A549 (cell line): ENCODE measurements around the gene SYT15.

Source experiments
- CTCF ChIP-seq: fragments of >200 bp; sonication (Bioruptor Twin); formaldehyde crosslinking; IDR thresholded peaks from 3 replicates; pipeline ENCODE4 v1.5.1; 2016
- EP300 ChIP-seq, 2 experiments: fragments of >200 bp; sonication (Bioruptor Twin); formaldehyde crosslinking; IDR thresholded peaks; 2 replicates in 1 of 2; 3 replicates in 1 of 2; pipeline ENCODE4 v1.6.1; 2016 to 2017
- FOSL2 ChIP-seq, 2 experiments: fragments of 450-650 bp in 1 of 2; fragments of >200 bp in 1 of 2; sonication (Bioruptor Twin) in 1 of 2; formaldehyde crosslinking; IDR thresholded peaks; 2 replicates each; pipeline versions ENCODE4 v1.5.0 to v1.6.1; 2016 to 2020; ENCODE audit warnings: mild to moderate bottlenecking in 1 of 2, moderate library complexity in 1 of 2
- KDM1A ChIP-seq: fragments of 200-600 bp; sonication (generic); IDR thresholded peaks from 2 replicates; pipeline ENCODE4 v1.6.1; 2016; ENCODE audit warnings: low read depth, mild to moderate bottlenecking
- POLR2A ChIP-seq: IDR thresholded peaks from 2 replicates; pipeline ENCODE4 v1.6.1; 2012; ENCODE audit warnings: mild to moderate bottlenecking, low read length
- RCOR1 ChIP-seq: fragments of 150-350 bp; IDR thresholded peaks from 2 replicates; pipeline ENCODE4 v1.6.1; 2014; ENCODE audit warnings: antibody characterized with exemption, low read length, low read depth
- REST ChIP-seq: fragments of 200-600 bp; sonication (generic); IDR thresholded peaks from 2 replicates; pipeline ENCODE4 v1.6.1; 2016; ENCODE audit warnings: antibody characterized with exemption, mild to moderate bottlenecking, moderate library complexity

- no peak for TF ChIP-seq REST
- TF ChIP-seq POLR2A: no peak
- no peak for TF ChIP-seq RCOR1
- no peak for TF ChIP-seq KDM1A
- no peak for TF ChIP-seq EP300 (IDR thresholded peaks at IDR 0.05)
- TF ChIP-seq FOSL2 (IDR thresholded peaks at IDR 0.05): no peak
- TF ChIP-seq FOSL2 (CRISPR knock-in tag; IDR thresholded peaks at IDR 0.05): no peak
- no peak for TF ChIP-seq CTCF
Observed at GRCh38 chr10:46546591-46547540, 32.1 kb upstream of the SYT15 start.
